Measurements from ENCODE around the gene ANGPT4.

The ANGPT4 gene

DNA sequence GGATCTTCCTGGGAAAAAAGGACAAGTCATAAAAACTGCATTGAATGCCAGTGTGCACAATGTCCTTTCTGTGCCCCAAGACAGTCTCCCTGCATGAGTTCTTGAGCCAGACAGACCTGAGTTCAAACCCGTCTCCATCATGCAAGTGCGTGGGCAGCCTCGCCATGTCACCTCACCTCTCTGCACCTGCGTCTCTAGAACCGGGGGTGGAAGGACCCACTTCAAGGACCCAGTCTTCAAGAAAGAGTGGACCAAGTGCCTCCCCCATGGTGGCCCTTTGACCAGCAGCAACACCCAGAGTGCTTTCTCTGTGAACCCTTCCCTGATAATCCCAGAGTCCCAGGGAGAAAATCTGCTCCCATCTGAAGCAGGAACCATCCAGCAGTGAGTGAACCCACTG lies 23.5 kb upstream of the ANGPT4 start:
- DNase-seq: no peak

- DNase-seq: no peak
Observed at GRCh38 chr20:934186-934840, 18.2 kb upstream of the ANGPT4 start.

DNA sequence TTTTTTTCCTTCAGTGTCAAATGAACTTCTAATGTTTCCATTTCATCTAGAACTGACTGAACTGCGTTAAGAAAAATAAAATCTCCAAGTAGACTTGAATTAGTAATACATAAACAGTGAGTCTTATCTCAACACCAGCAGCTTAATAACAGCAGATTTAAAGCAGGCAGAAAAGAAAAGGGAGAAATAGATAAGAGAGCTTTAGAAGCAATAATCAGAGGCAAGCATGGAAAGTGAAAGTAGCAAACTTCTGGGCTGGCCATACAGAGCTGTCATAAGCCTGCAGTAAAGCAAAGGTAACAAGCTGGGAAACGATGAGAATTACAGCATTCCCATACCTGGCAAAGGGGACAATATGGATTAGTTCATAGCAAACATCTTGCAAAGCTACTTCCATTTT lies 16.9 kb upstream of the ANGPT4 start:
- no peak for DNase-seq

DNA sequence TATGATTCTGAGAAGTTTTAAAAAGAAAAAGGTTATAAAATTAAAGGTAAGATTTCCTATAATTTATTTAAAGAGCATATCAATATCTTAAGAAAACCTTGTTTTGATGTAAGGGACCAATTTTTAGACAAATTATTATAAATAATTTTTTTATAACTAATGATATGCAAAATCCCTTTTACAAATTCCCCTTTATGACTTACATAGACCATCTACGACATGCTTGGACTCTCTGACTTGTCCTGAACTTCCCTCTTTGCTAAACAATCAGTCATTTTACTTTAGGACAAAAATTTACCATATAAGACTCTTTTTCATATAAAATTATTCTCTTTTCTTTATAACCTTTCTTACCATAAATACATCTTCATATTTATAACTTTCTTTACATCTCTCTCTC lies 15.3 kb upstream of the ANGPT4 start:
- DNase-seq: no peak

DNA sequence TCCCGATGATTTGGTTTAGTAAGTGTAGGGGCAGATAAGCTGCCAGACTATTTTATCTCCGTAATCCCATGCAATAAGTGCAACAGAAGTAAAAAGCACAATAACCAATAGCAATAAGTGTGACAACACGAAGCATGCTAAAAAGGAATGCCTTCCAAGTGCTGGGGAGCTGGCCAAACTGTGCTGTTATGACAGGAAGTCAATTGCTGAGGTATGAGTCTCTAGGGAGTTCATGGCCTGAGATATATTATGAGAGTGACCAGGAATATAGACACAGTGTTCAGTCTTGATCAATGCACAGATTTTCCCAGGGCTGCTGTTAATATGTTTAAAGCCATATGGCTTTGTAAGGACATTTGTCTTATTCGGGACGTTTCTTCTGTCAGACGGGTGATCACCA lies 10.5 kb upstream of the ANGPT4 start:
- no peak for DNase-seq

GRCh38 chr20:925516-925915 lies 9.4 kb upstream of the ANGPT4 start:
- no peak for DNase-seq

DNA sequence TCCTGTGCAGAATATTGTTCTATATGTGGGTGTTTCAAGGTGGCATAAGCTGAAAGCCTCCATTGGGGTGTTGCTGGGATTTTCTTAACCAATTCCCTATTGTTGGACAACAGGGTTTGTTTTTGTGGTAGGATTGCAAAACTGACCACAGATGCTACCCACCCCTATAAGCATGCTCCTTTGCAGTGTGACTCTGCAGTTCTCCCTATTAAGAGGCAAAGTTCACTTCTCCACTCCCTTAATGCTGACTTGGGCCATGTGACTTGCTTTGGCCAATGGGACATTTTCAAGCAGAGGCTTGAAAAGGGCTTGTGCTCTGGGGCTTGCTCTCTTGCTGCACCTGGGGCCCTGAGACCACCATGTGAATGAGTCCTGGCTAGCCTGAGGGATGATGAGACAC lies 8.5 kb upstream of the ANGPT4 start:
- DNase-seq: no peak

DNA sequence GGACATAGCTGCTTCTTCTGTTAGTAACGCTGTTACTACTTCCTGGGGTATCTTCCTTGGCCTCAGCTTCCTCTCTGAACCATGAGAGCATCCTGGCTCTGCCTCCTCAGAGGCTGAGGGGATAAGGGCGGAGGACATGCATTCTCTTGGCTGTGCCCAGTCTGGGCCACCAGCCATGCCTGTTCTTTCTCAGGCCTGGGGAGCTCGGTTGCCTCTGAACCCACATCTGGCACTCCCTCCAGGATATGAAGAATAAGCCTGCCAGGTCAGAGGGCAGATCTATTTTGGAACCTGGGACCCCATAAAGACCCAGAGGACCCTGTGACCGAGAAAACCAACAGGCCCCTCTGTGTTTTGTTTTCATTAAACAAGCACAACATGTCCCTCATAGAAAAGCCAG lies 6.6 kb upstream of the ANGPT4 start:
- DNase-seq: no peak

DNA sequence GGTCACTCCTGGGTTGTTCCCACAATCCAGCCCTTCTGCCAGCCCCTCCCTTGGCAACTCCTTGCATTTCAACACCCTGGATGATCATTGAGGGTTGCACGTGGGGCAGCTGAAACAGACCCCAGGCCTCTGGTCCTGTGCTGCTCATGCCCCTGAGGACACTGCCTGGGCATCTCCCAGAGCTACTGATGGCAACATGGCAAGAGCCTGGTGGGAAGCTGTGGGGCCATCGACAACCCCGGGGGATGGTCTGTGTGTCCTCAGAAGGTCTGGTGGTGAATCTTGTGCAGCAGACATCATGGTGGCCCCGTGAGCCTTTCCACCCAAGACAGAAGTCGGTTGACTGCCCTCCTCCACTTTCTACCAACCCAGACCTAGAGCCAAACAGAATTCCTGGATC lies 4.9 kb upstream of the ANGPT4 start:
- DNase-seq: no peak

DNA sequence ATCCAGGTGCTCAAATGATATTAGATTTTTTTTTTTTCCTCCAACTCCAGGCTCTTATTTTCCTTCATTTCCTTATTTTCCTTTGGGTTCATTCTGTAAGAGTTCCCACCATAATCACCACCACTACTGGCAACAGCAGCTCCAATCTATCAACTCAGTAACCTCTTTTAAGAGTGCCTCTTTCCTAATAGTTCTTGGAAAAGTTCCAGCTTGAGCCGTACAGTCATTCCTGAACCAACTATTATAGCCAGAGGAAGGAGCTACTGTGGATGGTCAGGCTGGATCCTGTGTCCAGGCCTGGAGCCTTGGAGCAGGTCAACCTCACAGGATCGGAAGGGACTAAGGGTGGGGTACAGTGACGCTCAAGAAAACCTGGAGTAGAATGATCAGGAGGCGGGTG lies 4.2 kb upstream of the ANGPT4 start:
- DNase-seq: no peak

DNA sequence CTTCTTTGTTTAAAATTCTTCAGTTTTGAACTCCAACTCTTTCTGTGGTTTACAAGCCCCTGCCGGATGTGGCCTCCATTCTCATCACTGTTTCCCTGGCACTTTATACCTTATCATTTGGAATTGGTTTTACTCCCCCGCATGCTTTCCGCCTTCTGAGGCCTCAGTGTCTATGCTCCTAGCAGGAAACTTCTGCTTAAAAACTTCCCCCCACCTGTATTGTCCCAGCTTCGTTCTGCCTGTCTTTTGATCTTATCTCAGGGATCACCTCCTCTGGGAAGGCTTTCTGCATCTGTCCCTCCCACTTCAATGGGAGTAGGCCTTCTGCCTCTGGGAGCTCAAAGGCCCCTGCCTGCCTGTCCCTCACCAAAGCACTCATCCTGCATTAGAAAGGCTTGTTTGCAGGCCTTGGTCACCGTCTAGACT lies 3.4 kb upstream of the ANGPT4 start:
- no peak for DNase-seq

- DNase-seq: no peak
Observed at GRCh38 chr20:917416-917815, 1.3 kb upstream of the ANGPT4 start.

- no peak for DNase-seq
Observed at GRCh38 chr20:916825-917224, 691 bp upstream of the ANGPT4 start.

- no peak for DNase-seq
Observed at GRCh38 chr20:914727-915498, 1.2 kb downstream of the ANGPT4 start.

DNA sequence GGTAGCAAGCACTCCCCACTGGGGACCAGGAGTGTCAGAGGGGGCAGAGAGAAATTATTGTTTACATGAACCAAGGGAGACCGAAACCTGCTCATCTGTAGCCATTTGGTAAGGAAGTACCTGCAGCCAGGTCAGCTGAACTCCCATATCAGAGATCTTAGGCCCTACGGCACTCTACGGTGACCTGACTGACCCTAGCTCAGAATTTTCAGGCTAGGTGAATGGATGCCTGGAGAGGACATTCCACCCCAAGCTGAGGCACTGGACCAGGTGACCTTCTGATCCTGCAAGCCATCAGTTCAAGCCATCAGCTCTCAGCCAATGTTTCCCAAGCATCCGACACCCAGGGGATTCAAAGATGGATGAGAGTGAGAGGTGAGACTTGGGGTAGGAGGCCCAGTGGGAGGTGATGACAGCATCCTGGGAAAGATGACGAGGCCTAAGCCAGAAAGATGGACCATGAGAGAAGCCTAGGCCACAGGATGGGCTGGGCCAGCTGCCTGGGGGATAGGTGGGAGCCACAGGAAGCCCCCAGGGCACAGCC lies 2.8 kb downstream of the ANGPT4 start:
- no peak for DNase-seq

DNA sequence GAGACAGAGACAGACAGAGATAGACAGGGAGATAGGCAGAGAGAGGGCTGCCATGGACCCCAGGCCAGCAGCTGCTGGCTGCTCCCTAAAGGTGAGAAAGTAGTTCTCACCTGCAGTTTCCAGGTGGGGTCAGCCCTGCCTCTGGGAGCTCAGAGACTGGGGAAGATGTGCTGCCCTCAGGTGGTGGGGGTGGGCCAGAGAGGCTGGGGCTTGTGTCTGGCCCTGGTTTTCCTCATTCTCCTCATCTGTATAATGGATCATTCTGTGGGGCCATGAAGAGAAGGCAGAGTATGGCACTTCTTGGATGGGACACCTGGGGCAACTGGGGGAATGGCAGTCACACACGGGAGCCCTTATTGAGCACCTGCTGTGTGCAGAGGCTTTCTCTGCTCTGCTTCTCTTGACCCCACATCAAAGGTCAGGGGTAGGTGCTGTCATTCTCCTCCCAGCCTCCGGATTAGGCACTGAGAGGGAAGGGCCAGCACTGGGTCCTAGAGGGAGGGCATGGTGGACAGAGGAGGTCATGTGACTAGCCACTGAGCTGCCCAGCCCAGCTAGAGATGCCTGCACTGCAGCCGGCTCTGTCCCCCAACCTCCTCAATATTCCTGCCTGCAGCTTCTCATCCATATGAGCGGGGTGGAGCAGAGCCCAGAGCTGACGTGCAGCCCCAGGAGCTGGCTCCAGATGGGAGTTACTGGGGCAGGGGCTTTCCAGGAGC lies 4.1 kb downstream of the ANGPT4 start:
- DNase-seq: no peak

GRCh38 chr20:910870-911770 lies 5.0 kb downstream of the ANGPT4 start:
- no peak for DNase-seq

- no peak for DNase-seq
Observed at GRCh38 chr20:910132-910869, 5.8 kb downstream of the ANGPT4 start.

DNA sequence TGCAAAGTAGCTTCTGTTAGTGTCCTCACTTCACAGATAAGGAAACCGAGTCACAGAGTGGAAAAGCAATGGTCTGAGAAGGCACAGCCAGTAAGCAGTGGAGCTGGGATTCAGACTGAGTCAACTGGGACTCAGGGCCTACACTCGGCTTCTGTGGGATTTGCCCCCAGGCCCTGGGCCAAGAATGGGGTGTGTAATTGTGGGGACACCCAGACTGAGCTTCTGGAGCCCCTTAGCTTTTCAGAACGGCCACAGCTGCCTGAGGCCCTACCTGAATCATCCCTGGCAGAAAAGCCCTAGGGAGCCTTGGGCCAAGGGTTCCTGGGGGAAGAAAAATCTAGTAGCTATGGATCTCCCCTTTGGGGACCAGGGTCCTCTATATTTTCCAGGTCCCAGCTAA lies 6.5 kb downstream of the ANGPT4 start:
- no peak for DNase-seq

- no peak for DNase-seq
Observed at GRCh38 chr20:906703-907270, 9.3 kb downstream of the ANGPT4 start.

DNA sequence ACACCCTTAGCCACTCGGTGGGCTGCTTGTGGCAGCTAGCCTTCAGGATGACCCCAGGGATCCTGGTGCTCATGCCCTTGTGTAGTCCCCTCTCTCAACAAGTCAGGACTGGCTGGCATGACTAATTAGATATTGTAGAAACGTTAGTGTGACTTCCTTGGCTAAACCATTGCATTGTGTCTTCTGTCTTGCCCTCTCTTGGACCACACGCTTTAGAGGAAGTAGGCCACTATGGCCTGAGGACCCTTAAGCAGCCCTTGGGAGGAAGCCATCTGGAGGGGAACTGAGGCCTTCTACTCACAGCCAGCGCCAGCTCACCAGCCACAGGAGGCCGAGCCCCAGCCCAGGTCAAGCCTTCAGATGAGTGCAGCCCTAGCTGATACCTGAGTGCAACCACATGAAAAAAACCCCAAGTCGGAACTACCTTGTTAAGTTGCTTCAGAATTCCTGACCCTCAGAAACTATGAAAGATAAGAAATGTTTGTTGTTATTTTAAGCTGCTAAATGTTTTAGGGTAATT lies 10.1 kb downstream of the ANGPT4 start:
- no peak for DNase-seq

All from stimulated activated CD4-positive, alpha-beta T cell treated with anti-CD3 and anti-CD28 coated beads, Interleukin-4, amount 100 ng/mL, for 1 hour (primary cell).